OCI-LY1 (cell line): ENCODE data around the gene SBK3.
"Not testable (repeated sequence)": the region's sequence is repeated elsewhere in the genome, so short reads cannot be mapped to it uniquely, and the experiment has no call there.

Experiments
- EZH2 ChIP-seq: fragments of 200-600 bp; sonication (generic), shearing (Covaris generic); IDR thresholded peaks from 2 replicates; pipeline ENCODE4 v1.8.0; 2017; ENCODE audit warnings: borderline replicate concordance, mixed run types, mild to moderate bottlenecking, antibody characterized with exemption, low read length, moderate library complexity, mixed read lengths
- TF ChIP-seq, protein P1 (sequence below): fragments of 200-600 bp; sonication (generic), shearing (Covaris generic); IDR thresholded peaks from 2 replicates; pipeline ENCODE4 v1.5.1; 2017; ENCODE audit warnings: mild to moderate bottlenecking, antibody characterized with exemption, low read length, moderate library complexity, mixed read lengths

DNA sequence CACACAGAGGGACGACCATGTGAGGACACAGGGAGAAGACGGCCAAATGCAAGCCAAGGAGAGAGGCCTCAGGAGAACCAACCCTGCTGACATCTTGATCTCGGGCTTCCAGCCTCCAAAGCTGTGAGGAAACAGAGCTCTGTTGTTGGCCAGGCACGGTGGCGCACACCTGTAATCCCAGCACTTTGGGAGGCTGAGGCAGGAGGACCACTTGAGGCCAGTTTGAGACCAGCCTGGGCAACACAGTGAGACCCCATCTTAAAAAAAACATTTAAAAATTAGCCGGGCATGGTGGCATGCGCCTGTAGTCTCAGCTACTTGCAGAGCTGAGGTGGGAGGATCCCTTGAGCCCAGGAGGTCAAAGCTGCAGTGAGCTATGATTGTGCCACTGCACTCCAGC is 11.1 kb downstream of the SBK3 start:
- TF ChIP-seq, protein P1, sequence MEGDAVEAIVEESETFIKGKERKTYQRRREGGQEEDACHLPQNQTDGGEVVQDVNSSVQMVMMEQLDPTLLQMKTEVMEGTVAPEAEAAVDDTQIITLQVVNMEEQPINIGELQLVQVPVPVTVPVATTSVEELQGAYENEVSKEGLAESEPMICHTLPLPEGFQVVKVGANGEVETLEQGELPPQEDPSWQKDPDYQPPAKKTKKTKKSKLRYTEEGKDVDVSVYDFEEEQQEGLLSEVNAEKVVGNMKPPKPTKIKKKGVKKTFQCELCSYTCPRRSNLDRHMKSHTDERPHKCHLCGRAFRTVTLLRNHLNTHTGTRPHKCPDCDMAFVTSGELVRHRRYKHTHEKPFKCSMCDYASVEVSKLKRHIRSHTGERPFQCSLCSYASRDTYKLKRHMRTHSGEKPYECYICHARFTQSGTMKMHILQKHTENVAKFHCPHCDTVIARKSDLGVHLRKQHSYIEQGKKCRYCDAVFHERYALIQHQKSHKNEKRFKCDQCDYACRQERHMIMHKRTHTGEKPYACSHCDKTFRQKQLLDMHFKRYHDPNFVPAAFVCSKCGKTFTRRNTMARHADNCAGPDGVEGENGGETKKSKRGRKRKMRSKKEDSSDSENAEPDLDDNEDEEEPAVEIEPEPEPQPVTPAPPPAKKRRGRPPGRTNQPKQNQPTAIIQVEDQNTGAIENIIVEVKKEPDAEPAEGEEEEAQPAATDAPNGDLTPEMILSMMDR: not testable (repeated sequence)
- TF ChIP-seq EZH2: not testable (repeated sequence)
